C1 segment of cervical spinal cord (tissue), 14 donors: ENCODE measurements around the gene LMF1.
"Not testable (repeated sequence)": the region's sequence is repeated elsewhere in the genome, so short reads cannot be mapped to it uniquely, and the experiment has no call there.

Experiments
- DNase-seq, 14 donors: peaks; one replicate each; lab custom pipeline; 2025; lab: John Stamatoyannopoulos, UW

The LMF1 gene

GRCh38 chr16:870856-871561 is 99.8 kb downstream of the LMF1 start:
- no peak for DNase-seq

- DNase-seq, result no peak
Measured at GRCh38 chr16:869823-870641, 100.8 kb downstream of the LMF1 start.

- DNase-seq, result no peak
Measured at GRCh38 chr16:868846-869822, 101.7 kb downstream of the LMF1 start.

- no peak for DNase-seq
Measured at GRCh38 chr16:868386-868755, 102.4 kb downstream of the LMF1 start.

GRCh38 chr16:867421-868385 is 103.1 kb downstream of the LMF1 start:
- peak in 2 of 14 donors; percentile 10 to 15 for DNase-seq

- DNase-seq, result no peak
Measured at GRCh38 chr16:866252-866896, 104.4 kb downstream of the LMF1 start.

GRCh38 chr16:865026-865425 is 105.8 kb downstream of the LMF1 start:
- DNase-seq, result no peak

- DNase-seq, result no peak
Measured at GRCh38 chr16:861446-861845, 109.3 kb downstream of the LMF1 start.

GRCh38 chr16:860891-861290 is 109.9 kb downstream of the LMF1 start:
- no peak for DNase-seq

- DNase-seq, result not testable (repeated sequence)
Measured at GRCh38 chr16:858971-859370, 111.8 kb downstream of the LMF1 start.

- not testable (repeated sequence) for DNase-seq
Measured at GRCh38 chr16:858441-858840, 112.3 kb downstream of the LMF1 start.

GRCh38 chr16:856811-857210 is 114.0 kb downstream of the LMF1 start:
- no peak for DNase-seq

GRCh38 chr16:856101-856500 is 114.7 kb downstream of the LMF1 start:
- DNase-seq, result no peak

- DNase-seq, result no peak
Measured at GRCh38 chr16:855471-855870, 115.3 kb downstream of the LMF1 start.

GRCh38 chr16:854808-855410 is 115.9 kb downstream of the LMF1 start:
- no peak for DNase-seq

- DNase-seq, result no peak
Measured at GRCh38 chr16:853981-854807, 116.6 kb downstream of the LMF1 start.

- DNase-seq, result peak in 1 of 14 donors; percentile 55
Measured at GRCh38 chr16:853306-853705, 117.5 kb downstream of the LMF1 start.

- DNase-seq, result peak in 11 of 14 donors; percentile 6 to 84 (median 46)
Measured at GRCh38 chr16:852451-853185, 118.2 kb downstream of the LMF1 start.
